B cell (primary cell): ENCODE data around the gene PPM1M. TPM values are rescaled to one million over a fixed set of nuclear protein-coding genes. Genes with fewer than 3 reads are reported as not detected.
A peak's percentile ranks its signal among the peaks of the same experiment; 100 is the strongest.

Experiments used
- ATAC-seq: fragments of 200-7000 bp; cut with Tn5 transposase; one replicate; pipeline ENCODE4 v1.10.0; 2021; ENCODE audit warnings: low read depth, mild to moderate bottlenecking, moderate number of reproducible peaks, moderate library complexity
- CTCF ChIA-PET: fragments of 350-600 bp; sonication (Branson Sonifier 250); formaldehyde crosslinking; loops from one replicate; lab custom pipeline; 2021; ENCODE audit warnings: antibody characterized with exemption, inconsistent platforms; lab: Charles Lee
- POLR2A ChIA-PET: fragments of 350-600 bp; sonication (Branson Sonifier 250); formaldehyde crosslinking; loops from one replicate; lab custom pipeline; 2021; ENCODE audit warnings: antibody characterized with exemption; lab: Charles Lee
- DNase-seq: peaks from one replicate; pipeline ENCODE4 v3.0.0; 2013
- H2AFZ ChIP-seq: 2 replicates; pipeline ENCODE4 v1.6.1; 2012; ENCODE audit warnings: mild to moderate bottlenecking, low read depth, low read length; ENCODE audit not compliant: insufficient read depth, poor library complexity, severe bottlenecking
- H3K27ac ChIP-seq, 2 donors: 1 replicate in 1 of 2; 2 replicates in 1 of 2; pipeline ENCODE4 v1.5.1; 2012 to 2013; ENCODE audit warnings: low read length in 2 of 2, mild to moderate bottlenecking in 2 of 2, moderate library complexity in 1 of 2
- H3K27me3 ChIP-seq, 4 experiments: fragments of 200-600 bp in 1 of 4; sonication (generic) in 1 of 4; replicated peaks in 1 of 4; 1 replicate in 2 of 4; 2 replicates in 2 of 4; pipeline versions ENCODE4 v1.6.1 to v1.7.0; 2013 to 2016; ENCODE audit warnings: low read length in 3 of 4, mild to moderate bottlenecking in 2 of 4, mixed read lengths in 1 of 4, moderate library complexity in 1 of 4; ENCODE audit not compliant: insufficient read depth in 4 of 4, control insufficient read depth in 3 of 4; ENCODE audit errors: control extremely low read depth in 1 of 4
- H3K36me3 ChIP-seq, 2 experiments: replicated peaks in 1 of 2; 1 replicate in 1 of 2; 2 replicates in 1 of 2; pipeline versions ENCODE4 v1.6.1 to v1.7.1; 2013; ENCODE audit warnings: low read length in 1 of 2; ENCODE audit not compliant: insufficient read depth in 2 of 2, control insufficient read depth in 1 of 2; ENCODE audit errors: control extremely low read depth in 1 of 2, extremely low read depth in 1 of 2
- H3K4me1 ChIP-seq, 2 donors: fragments of 200-600 bp in 1 of 2; sonication (generic) in 1 of 2; 1 replicate in 1 of 2; 2 replicates in 1 of 2; pipeline versions ENCODE4 v1.5.1 to v1.6.1; 2013 to 2017; ENCODE audit warnings: low read length in 2 of 2; ENCODE audit not compliant: control insufficient read depth in 2 of 2, insufficient read depth in 2 of 2
- H3K4me2 ChIP-seq: replicated peaks from 2 replicates; pipeline ENCODE3; 2012; ENCODE audit warnings: mild to moderate bottlenecking, low read depth, low read length; ENCODE audit not compliant: poor library complexity, severe bottlenecking
- H3K4me3 ChIP-seq, 5 experiments: fragments of 200-600 bp in 1 of 5; sonication (generic) in 1 of 5; 1 replicate in 3 of 5; 2 replicates in 2 of 5; pipeline versions ENCODE4 v1.5.1 to v1.7.0; 2011 to 2016; ENCODE audit warnings: low read length in 4 of 5, mild to moderate bottlenecking in 4 of 5, low read depth in 2 of 5, control low read depth in 1 of 5, moderate library complexity in 1 of 5; ENCODE audit not compliant: insufficient read depth in 1 of 5; ENCODE audit errors: control extremely low read depth in 1 of 5, extremely low read depth in 1 of 5
- H3K79me2 ChIP-seq: fragments of 200-600 bp; sonication (generic); one replicate; pipeline ENCODE4 v1.6.0; 2016; ENCODE audit warnings: low read length; ENCODE audit not compliant: control insufficient read depth, insufficient read depth
- H3K9ac ChIP-seq: fragments of 200-600 bp; sonication (generic); 2 replicates; pipeline ENCODE4 v1.6.1; 2017; ENCODE audit warnings: mild to moderate bottlenecking, low read length, moderate library complexity
- H3K9me3 ChIP-seq, 3 donors: one replicate each; pipeline versions ENCODE4 v1.6.1 to v1.7.1; 2013; ENCODE audit warnings: low read length in 2 of 3; ENCODE audit not compliant: control insufficient read depth in 2 of 3, insufficient read depth in 1 of 3; ENCODE audit errors: control extremely low read depth in 1 of 3
- H4K20me1 ChIP-seq: 2 replicates; pipeline ENCODE4 v1.6.0; 2012; ENCODE audit warnings: mild to moderate bottlenecking, low read length; ENCODE audit not compliant: insufficient read depth, control insufficient read depth, poor library complexity, severe bottlenecking
- H3K27ac Mint-ChIP-seq: one replicate; pipeline ENCODE4 v1.8.0; 2021; ENCODE audit warnings: mixed read lengths
- H3K27me3 Mint-ChIP-seq: one replicate; pipeline ENCODE4 v1.8.0; 2021; ENCODE audit warnings: mixed read lengths
- H3K4me1 Mint-ChIP-seq: one replicate; pipeline ENCODE4 v1.8.0; 2021; ENCODE audit warnings: mixed read lengths
- H3K4me3 Mint-ChIP-seq: one replicate; pipeline ENCODE4 v1.8.0; 2021; ENCODE audit warnings: mixed read lengths
- H3K9me3 Mint-ChIP-seq: one replicate; pipeline ENCODE4 v1.8.0; 2022; ENCODE audit warnings: mixed read lengths; ENCODE audit not compliant: insufficient read depth
- EZH2 ChIP-seq: IDR thresholded peaks from 2 replicates; pipeline ENCODE4 v1.6.1; 2012; ENCODE audit warnings: borderline replicate concordance, low read depth, mild to moderate bottlenecking, moderate library complexity, low read length; ENCODE audit not compliant: insufficient read depth, poor library complexity, severe bottlenecking
- WGBS: methylation state at CpG from one replicate; pipeline ENCODE4 v1.1.5; 2013; ENCODE audit warnings: missing lambda C conversion rate; ENCODE audit not compliant: insufficient coverage; 5-methylcytosine and 5-hydroxymethylcytosine counted together
- intact Hi-C: fragments of 100-400 bp; cut with micrococcal nuclease; formaldehyde crosslinking; loops from one replicate; pipeline ENCODE4 v1.10.0; 2022
- polyA plus RNA-seq: library from polyadenylated mRNA; depleted of rRNA; stranded (reverse); fragments of >200 nt; gene quantifications from 2 replicates; pipeline ENCODE4 v1.2.3, GENCODE V29; 2012
- total RNA-seq, 2 donors: library from RNA; stranded (reverse); fragments of 120-200 nt in 1 of 2; gene quantifications; 1 replicate in 1 of 2; 2 replicates in 1 of 2; pipeline versions ENCODE4 v1.2.3 to v1.2.4, GENCODE V29; 2013 to 2022
- TF ChIP-seq, protein P1 (sequence below): fragments of 200-600 bp; IDR thresholded peaks from one replicate; pipeline ENCODE4 v1.8.0; 2022; ENCODE audit warnings: antibody characterized with exemption, mild to moderate bottlenecking

Gene PPM1M
- total and polyA plus RNA-seq, 2 donors (not counting 1 experiment from before 2014, with no cell fraction given): 45.0 to 65.2 TPM

DNA sequence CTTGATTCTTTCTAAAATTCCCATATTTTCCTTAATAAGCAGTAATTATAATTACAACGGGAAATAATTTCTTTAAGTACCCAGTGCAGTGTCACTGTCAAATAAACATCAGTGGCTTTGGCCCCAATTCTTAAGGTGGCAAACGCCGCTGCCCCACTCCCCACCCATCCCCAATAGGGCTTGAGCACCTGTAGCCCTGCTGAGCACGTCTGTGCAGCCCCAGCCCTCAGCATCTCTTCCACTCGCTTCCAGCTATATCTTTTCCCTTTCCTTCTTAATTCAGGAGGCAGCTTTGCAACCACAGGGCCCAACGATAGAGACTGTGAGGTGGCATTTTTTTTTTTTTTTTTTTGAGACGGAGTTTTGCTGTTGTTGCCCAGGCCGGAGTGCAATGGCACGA, 9.0 kb downstream of the PPM1M start:
- Histone ChIP-seq H3K27ac (peak overlapping the region in 1 of 2 donors; percentile 89), H3K79me2 (peaks cover 42% of the 10 kb centered on the region)
- intact Hi-C loops: no loop called here

DNA sequence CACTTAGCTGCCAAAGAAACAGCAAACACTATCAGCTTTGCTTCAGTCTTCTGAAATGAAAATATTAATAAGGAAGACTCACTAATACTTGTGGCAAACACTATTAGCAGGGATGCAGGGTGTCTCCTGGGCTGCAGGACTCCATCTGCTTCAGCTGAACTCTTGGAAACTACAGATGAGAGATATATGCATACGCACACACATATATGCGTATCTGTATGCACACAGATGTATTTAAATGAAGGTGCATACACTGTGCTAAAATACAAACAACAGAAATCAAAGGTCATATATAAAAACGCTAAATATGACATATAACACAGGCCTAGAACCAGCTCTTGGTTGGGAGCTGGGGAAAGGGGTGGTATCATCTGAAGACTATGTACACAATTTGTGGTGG, 10.6 kb downstream of the PPM1M start:
- peak overlapping the region; percentile 26 for H3K27ac Mint-ChIP-seq
- intact Hi-C loops: no loop called here
- peaks cover 34% of the 10 kb centered on the region for H3K4me1 Mint-ChIP-seq
- Histone ChIP-seq H3K27ac (no peak overlapping the region), H3K36me3 (peaks cover 26 to 74% of the 10 kb centered on the region in 2 experiments), H3K9me3 (no peaks in the 10 kb centered on the region), H4K20me1 (peaks cover 45% of the 10 kb centered on the region), H3K4me1 (peaks cover 22 to 31% of the 10 kb centered on the region in 2 donors), H2AFZ (no peak overlapping the region), H3K4me3 (no peak overlapping the region), H3K4me2 (no peak overlapping the region), H3K9ac (no peak overlapping the region), H3K79me2 (peaks cover 58% of the 10 kb centered on the region), H3K27me3 (no peaks in the 10 kb centered on the region)
- TF ChIP-seq EZH2: no peak
- TF ChIP-seq, protein P1, sequence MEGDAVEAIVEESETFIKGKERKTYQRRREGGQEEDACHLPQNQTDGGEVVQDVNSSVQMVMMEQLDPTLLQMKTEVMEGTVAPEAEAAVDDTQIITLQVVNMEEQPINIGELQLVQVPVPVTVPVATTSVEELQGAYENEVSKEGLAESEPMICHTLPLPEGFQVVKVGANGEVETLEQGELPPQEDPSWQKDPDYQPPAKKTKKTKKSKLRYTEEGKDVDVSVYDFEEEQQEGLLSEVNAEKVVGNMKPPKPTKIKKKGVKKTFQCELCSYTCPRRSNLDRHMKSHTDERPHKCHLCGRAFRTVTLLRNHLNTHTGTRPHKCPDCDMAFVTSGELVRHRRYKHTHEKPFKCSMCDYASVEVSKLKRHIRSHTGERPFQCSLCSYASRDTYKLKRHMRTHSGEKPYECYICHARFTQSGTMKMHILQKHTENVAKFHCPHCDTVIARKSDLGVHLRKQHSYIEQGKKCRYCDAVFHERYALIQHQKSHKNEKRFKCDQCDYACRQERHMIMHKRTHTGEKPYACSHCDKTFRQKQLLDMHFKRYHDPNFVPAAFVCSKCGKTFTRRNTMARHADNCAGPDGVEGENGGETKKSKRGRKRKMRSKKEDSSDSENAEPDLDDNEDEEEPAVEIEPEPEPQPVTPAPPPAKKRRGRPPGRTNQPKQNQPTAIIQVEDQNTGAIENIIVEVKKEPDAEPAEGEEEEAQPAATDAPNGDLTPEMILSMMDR: no peak
- ChIA-PET CTCF (interaction anchor here (1.0 kb wide), 1 partner anchor 35 kb away, joined by 3 read pairs; no protein-coding TSS in a partner anchor), POLR2A (no interaction called here)
- ATAC-seq: no peak
- no peaks in the 10 kb centered on the region for H3K27me3 Mint-ChIP-seq
- no CpG with 5 or more reads among the region's 3 CpGs for WGBS
- DNase-seq: no peak
- no peaks in the 10 kb centered on the region for H3K9me3 Mint-ChIP-seq
- H3K4me3 Mint-ChIP-seq: no peak overlapping the region

More for the DNA sequence above, 9.0 kb downstream of the PPM1M start:
- Histone ChIP-seq H3K4me1 (peaks cover 22 to 29% of the 10 kb centered on the region in 2 donors), H3K9me3 (no peaks in the 10 kb centered on the region), H3K4me2 (no peak overlapping the region), H2AFZ (no peak overlapping the region), H3K4me3 (no peak overlapping the region), H4K20me1 (peaks cover 35% of the 10 kb centered on the region), H3K9ac (no peak overlapping the region), H3K27me3 (no peaks in the 10 kb centered on the region), H3K36me3 (peaks cover 21 to 69% of the 10 kb centered on the region in 2 experiments)
- H3K27ac Mint-ChIP-seq: peak overlapping the region; percentile 26
- peaks cover 37% of the 10 kb centered on the region for H3K4me1 Mint-ChIP-seq
- ATAC-seq (no peak), DNase-seq (no peak)
- ChIA-PET POLR2A (interaction anchor here (0.6 to 2.0 kb wide), 5 partner anchors 11 to 850 kb away, joined by 4 to 13 read pairs (median 7); partner anchors contain the start of gene GLYCTK), CTCF (interaction anchor here (1.2 to 3.9 kb wide), 5 partner anchors 10 to 34 kb away, joined by 4 to 33 read pairs (median 18); partner anchors contain the start of genes PPM1M and TWF2)
- TF ChIP-seq EZH2: no peak
- TF ChIP-seq, protein P1: no peak
- H3K4me3 Mint-ChIP-seq: no peak overlapping the region
- no peaks in the 10 kb centered on the region for H3K9me3 Mint-ChIP-seq
- no peaks in the 10 kb centered on the region for H3K27me3 Mint-ChIP-seq
- 90% methylated on average over 4 of the region's 9 CpGs for WGBS
